PC-9 (cell line): Measurements from ENCODE around the gene THADA. TPM values are rescaled to one million over a fixed set of nuclear protein-coding genes. Genes with fewer than 3 reads are reported as not detected.
A peak's percentile ranks its signal among the peaks of the same experiment; 100 is the strongest.

ENCODE experiments used
- BruUV-seq: library from RNA; stranded (reverse); fragments of 400-500 nt; replicated peaks from 2 replicates; lab custom pipeline; 2021; lab: Mats Ljungman, UMichigan
- CTCF ChIA-PET: fragments of 300-600 bp; sonication (Branson Sonifier 250); formaldehyde crosslinking; loops from one replicate; lab custom pipeline; 2022; ENCODE audit warnings: antibody characterized with exemption; lab: Charles Lee
- POLR2A ChIA-PET: fragments of 300-600 bp; sonication (Branson Sonifier 250); formaldehyde crosslinking; loops from one replicate; lab custom pipeline; 2022; ENCODE audit warnings: antibody characterized with exemption; ENCODE audit not compliant: unreplicated experiment; lab: Charles Lee
- DNase-seq, 2 experiments: peaks; one replicate each; pipeline versions ENCODE4 v3.0.0 to v3.0.0-alpha.2; 2015 to 2022; ENCODE audit warnings: mixed read lengths in 1 of 2
- H2AFZ ChIP-seq: fragments of 200-600 bp; sonication (generic); 2 replicates; pipeline ENCODE4 v1.8.1; 2017; ENCODE audit warnings: antibody characterized with exemption
- H3F3A ChIP-seq: fragments of 200-600 bp; sonication (generic); 2 replicates; pipeline ENCODE4 v1.8.1; 2017; ENCODE audit warnings: antibody characterized with exemption, mild to moderate bottlenecking, low read depth; ENCODE audit not compliant: insufficient read depth
- H3K27ac ChIP-seq: fragments of 200-600 bp; sonication (generic); 2 replicates; pipeline ENCODE4 v1.6.1; 2016; ENCODE audit warnings: mixed run types
- H3K27me3 ChIP-seq: fragments of 200-600 bp; sonication (generic); 2 replicates; pipeline ENCODE4 v1.6.1; 2016; ENCODE audit warnings: low read depth, mixed run types; ENCODE audit not compliant: insufficient read depth
- H3K36me3 ChIP-seq: fragments of 200-600 bp; sonication (generic); 2 replicates; pipeline ENCODE4 v1.6.1; 2016; ENCODE audit warnings: low read depth, mixed run types
- H3K4me1 ChIP-seq: fragments of 200-600 bp; sonication (generic); replicated peaks from 2 replicates; pipeline ENCODE4 v1.6.1; 2016; ENCODE audit warnings: mixed run types; ENCODE audit not compliant: insufficient read depth
- H3K4me2 ChIP-seq: fragments of 200-600 bp; sonication (generic); 2 replicates; pipeline ENCODE4 v1.6.1; 2017; ENCODE audit warnings: mixed run types
- H3K4me3 ChIP-seq: fragments of 200-600 bp; sonication (generic); 2 replicates; pipeline ENCODE4 v1.6.1; 2016; ENCODE audit warnings: mixed run types
- H3K79me2 ChIP-seq: fragments of 200-600 bp; sonication (generic); 2 replicates; pipeline ENCODE4 v1.6.1; 2017; ENCODE audit warnings: low read depth, mixed run types
- H3K9me2 ChIP-seq: fragments of 200-600 bp; sonication (generic); 2 replicates; pipeline ENCODE4 v1.8.1; 2017; ENCODE audit warnings: mild to moderate bottlenecking; ENCODE audit not compliant: insufficient read depth
- H3K9me3 ChIP-seq: fragments of 200-600 bp; sonication (generic); 2 replicates; pipeline ENCODE4 v1.8.1; 2016; ENCODE audit warnings: low read depth; ENCODE audit not compliant: insufficient read depth
- H4K20me1 ChIP-seq: fragments of 200-600 bp; sonication (generic); 2 replicates; pipeline ENCODE4 v1.8.1; 2017; ENCODE audit not compliant: insufficient read depth
- CTCF ChIP-seq: fragments of 200-600 bp; sonication (generic); conservative IDR thresholded peaks from 2 replicates; pipeline ENCODE4 v1.6.1; 2017; ENCODE audit warnings: mixed run types, antibody characterized with exemption, mild to moderate bottlenecking, moderate library complexity
- EZH2 ChIP-seq: fragments of 200-600 bp; sonication (generic); IDR thresholded peaks from 2 replicates; pipeline ENCODE4 v1.8.0; 2017; ENCODE audit warnings: antibody characterized with exemption, low read depth
- intact Hi-C: fragments of 100-400 bp; cut with micrococcal nuclease; formaldehyde crosslinking; loops from one replicate; pipeline ENCODE4 v1.10.0; 2022; ENCODE audit not compliant: unreplicated experiment
- total RNA-seq: library from RNA; stranded (reverse); gene quantifications from 2 replicates; pipeline ENCODE4 v1.2.3, GENCODE V29; 2021

The THADA gene
- total RNA-seq, 1 experiment from 2014 or later: 28.1 TPM

GRCh38 chr2:43460174-43460546, 135.7 kb downstream of the THADA start:
- ChIA-PET POLR2A (interaction anchor here (0.6 kb wide), 1 partner anchor 136 kb away, joined by 9 read pairs; no protein-coding TSS in a partner anchor), CTCF (interaction anchor here (0.7 kb wide), 1 partner anchor 24 kb away, joined by 3 read pairs; no protein-coding TSS in a partner anchor)
- BruUV-seq: no TSS peak

DNA sequence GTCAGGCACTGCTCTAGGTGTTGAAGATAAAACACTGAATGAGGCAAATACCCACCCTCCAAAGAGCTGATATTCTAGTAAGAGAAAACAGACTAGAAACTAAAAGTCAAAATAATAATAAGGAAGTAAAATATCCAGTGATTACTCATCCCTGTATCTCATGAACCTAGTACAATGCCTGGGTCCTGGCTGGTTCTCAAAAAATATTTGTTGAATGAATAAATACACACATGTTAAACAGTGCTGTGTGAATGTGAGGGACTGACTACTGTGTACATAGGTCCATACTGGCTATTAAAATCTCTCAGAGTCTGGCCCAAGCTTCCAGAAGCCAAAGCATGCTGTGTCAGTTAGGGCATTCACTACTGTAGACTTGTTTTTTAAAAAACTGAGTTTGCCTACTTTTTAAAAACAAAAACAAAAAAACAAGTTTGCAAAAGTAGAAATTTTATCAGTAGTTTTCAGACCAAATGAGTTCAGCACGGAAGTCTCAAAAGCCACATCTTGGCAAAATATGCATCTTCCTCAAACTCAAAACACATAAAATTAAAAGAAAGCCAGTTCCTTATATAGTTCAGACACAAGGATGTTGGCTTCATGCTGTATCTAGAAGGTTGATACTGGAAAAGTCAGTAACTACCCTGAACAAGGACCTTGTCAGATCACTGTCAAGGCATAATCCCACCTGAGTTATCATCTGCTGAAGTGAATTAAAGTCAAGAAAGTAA, 136.2 kb downstream of the THADA start:
- no peak overlapping the region for H3K4me3 ChIP-seq
- no peaks in the 10 kb centered on the region for H3K27me3 ChIP-seq
- no peaks in the 10 kb centered on the region for H4K20me1 ChIP-seq
- intact Hi-C loops: no loop called here
- H3K4me1 ChIP-seq: peaks cover 100% of the 10 kb centered on the region
- peaks cover 8% of the 10 kb centered on the region; the same call in 1 of the 2 replicates for H3K79me2 ChIP-seq
- H3K36me3 ChIP-seq: peaks cover 4% of the 10 kb centered on the region; the same call in 1 of the 2 replicates
- H3K27ac ChIP-seq: peak overlapping the region; percentile 78
- H3K9me2 ChIP-seq: no peaks in the 10 kb centered on the region
- H2AFZ ChIP-seq: no peak overlapping the region
- H3K4me2 ChIP-seq: peak overlapping the region; percentile 65
- peaks cover 75% of the 10 kb centered on the region for H3F3A ChIP-seq
- no peaks in the 10 kb centered on the region for H3K9me3 ChIP-seq
- DNase-seq: peak in 1 of 2 experiments; percentile 86
- ChIA-PET POLR2A (interaction anchor here (0.6 kb wide), 3 partner anchors 15 to 233 kb away, joined by 3 to 9 read pairs (median 6); partner anchors contain the start of gene ZFP36L2), CTCF (interaction anchor here (0.7 kb wide), 1 partner anchor 24 kb away, joined by 3 read pairs; no protein-coding TSS in a partner anchor)
- no TSS peak for BruUV-seq
- TF ChIP-seq CTCF (no peak), EZH2 (no peak)

More at GRCh38 chr2:43460174-43460546, 135.7 kb downstream of the THADA start:
- Histone ChIP-seq H3K4me3 (no peak overlapping the region), H3K9me2 (no peaks in the 10 kb centered on the region), H4K20me1 (no peaks in the 10 kb centered on the region), H2AFZ (no peak overlapping the region), H3K36me3 (peaks cover 4% of the 10 kb centered on the region), H3K27me3 (no peaks in the 10 kb centered on the region), H3K9me3 (no peaks in the 10 kb centered on the region), H3K27ac (peak overlapping the region; percentile 78), H3K79me2 (peaks cover 8% of the 10 kb centered on the region; the same call in 1 of the 2 replicates), H3F3A (peaks cover 75% of the 10 kb centered on the region), H3K4me1 (peaks cover 100% of the 10 kb centered on the region), H3K4me2 (0 out of 2 replicates have a peak overlapping the region, but pooled peaks have one; percentile 52)
- DNase-seq: no peak
- intact Hi-C loops: no loop called here
- TF ChIP-seq CTCF (no peak), EZH2 (no peak)

- Histone ChIP-seq H3K9me3 (no peaks in the 10 kb centered on the region), H3K27ac (peak overlapping the region; percentile 78), H2AFZ (no peak overlapping the region), H3F3A (peaks cover 62% of the 10 kb centered on the region), H3K27me3 (no peaks in the 10 kb centered on the region), H3K4me1 (peaks cover 86% of the 10 kb centered on the region), H4K20me1 (no peaks in the 10 kb centered on the region), H3K4me3 (no peak overlapping the region), H3K4me2 (peak overlapping the region; percentile 65), H3K36me3 (peaks cover 4% of the 10 kb centered on the region; the same call in 1 of the 2 replicates), H3K9me2 (no peaks in the 10 kb centered on the region), H3K79me2 (peaks cover 8% of the 10 kb centered on the region; the same call in 1 of the 2 replicates)
- TF ChIP-seq EZH2 (no peak), CTCF (no peak)
- intact Hi-C loops: no loop called here
- POLR2A ChIA-PET: no interaction called here
- peak in 1 of 2 experiments; percentile 93 for DNase-seq
- CTCF ChIA-PET: no interaction called here
- BruUV-seq: no TSS peak
Measured at GRCh38 chr2:43458014-43458628, 137.7 kb downstream of the THADA start.
